GM12878 (cell line): ENCODE measurements around the gene MAN1B1. TPM values are rescaled to one million over a fixed set of nuclear protein-coding genes. Genes with fewer than 3 reads are reported as not detected.

ENCODE experiments used
- ATAC-seq: fragments of 200-7000 bp; cut with Tn5 transposase; 3 replicates; pipeline ENCODE4 v1.9.1; 2020; ENCODE audit warnings: mild to moderate bottlenecking, moderate library complexity
- BruUV-seq: library from RNA; stranded (reverse); fragments of 400-500 nt; replicated peaks from 2 replicates; lab custom pipeline; 2021; lab: Mats Ljungman, UMichigan
- CTCF ChIA-PET: fragments of 300-600 bp; sonication (Branson Sonifier 250); formaldehyde crosslinking; extraction: SDS; loops from one replicate; lab custom pipeline; 2021; ENCODE audit warnings: inconsistent platforms; lab: Yijun Ruan, JAX
- POLR2A ChIA-PET: fragments of 350-600 bp; formaldehyde crosslinking; extraction: SDS; loops from one replicate; lab custom pipeline; 2021; ENCODE audit warnings: inconsistent platforms; lab: Charles Lee
- RAD21 ChIA-PET: fragments of 300-600 bp; sonication (Branson Sonifier 250); formaldehyde crosslinking; loops from one replicate; lab custom pipeline; 2023; ENCODE audit warnings: antibody characterized with exemption; ENCODE audit not compliant: unreplicated experiment; lab: Charles Lee
- SMC1A ChIA-PET: fragments of 300-600 bp; sonication (Branson Sonifier 250); formaldehyde crosslinking; loops from one replicate; lab custom pipeline; 2023; ENCODE audit not compliant: unreplicated experiment, uncharacterized antibody; lab: Charles Lee
- DNase-seq: peaks from one replicate; pipeline ENCODE4 v3.0.0-alpha.2; 2011; ENCODE audit warnings: low read depth, low spot score
- FAIRE-seq: peaks from 3 replicates; lab custom pipeline; 2011; peaks lifted over from hg19 to GRCh38; lab: Jason Lieb, UNC
- H2AFZ ChIP-seq: 2 replicates; pipeline ENCODE4 v1.6.0; 2011; ENCODE audit warnings: low read depth, low read length, control low read depth; ENCODE audit not compliant: control insufficient read depth
- H3K27ac ChIP-seq: 2 replicates; pipeline ENCODE4 v1.5.1; 2011; ENCODE audit warnings: control low read depth; ENCODE audit not compliant: control insufficient read depth, insufficient read depth
- H3K27me3 ChIP-seq, 2 experiments: replicated peaks in 1 of 2; 2 replicates each; pipeline versions ENCODE4 v1.6.0 to v1.6.1; 2011; ENCODE audit warnings: low read length in 1 of 2; ENCODE audit not compliant: control insufficient read depth in 2 of 2, insufficient read depth in 2 of 2
- H3K36me3 ChIP-seq, 2 experiments: 2 replicates each; pipeline ENCODE4 v1.5.1; 2011; ENCODE audit warnings: low read length in 1 of 2; ENCODE audit not compliant: control insufficient read depth in 2 of 2, insufficient read depth in 2 of 2
- H3K4me1 ChIP-seq: 2 replicates; pipeline ENCODE4 v1.6.1; 2011; ENCODE audit warnings: mild to moderate bottlenecking, low read length, moderate library complexity, mixed read lengths; ENCODE audit not compliant: control insufficient read depth, insufficient read depth
- H3K4me2 ChIP-seq: 2 replicates; pipeline ENCODE4 v1.6.0; 2011; ENCODE audit warnings: control low read depth; ENCODE audit not compliant: control insufficient read depth, insufficient read depth
- H3K4me3 ChIP-seq: fragments of 200-600 bp; sonication (generic); 2 replicates; pipeline ENCODE4 v1.5.1; 2016
- H3K79me2 ChIP-seq: 2 replicates; pipeline ENCODE4 v1.6.0; 2011; ENCODE audit warnings: low read length; ENCODE audit not compliant: control insufficient read depth, insufficient read depth
- H3K9ac ChIP-seq: 2 replicates; pipeline ENCODE4 v1.8.0; 2011; ENCODE audit warnings: low read length, control low read depth, mixed read lengths; ENCODE audit not compliant: control insufficient read depth, insufficient read depth
- H3K9me3 ChIP-seq: replicated peaks from 3 replicates; pipeline ENCODE4 v1.5.1; 2011; ENCODE audit warnings: mild to moderate bottlenecking, low read length; ENCODE audit not compliant: control insufficient read depth, insufficient read depth
- H4K20me1 ChIP-seq: 2 replicates; pipeline ENCODE4 v1.6.0; 2011; ENCODE audit not compliant: control insufficient read depth, insufficient read depth
- ATF2 ChIP-seq: IDR thresholded peaks from 2 replicates; pipeline ENCODE4 v1.6.1; 2012; ENCODE audit warnings: low read length, inconsistent platforms
- BHLHE40 ChIP-seq, 2 experiments: fragments of 450-650 bp in 1 of 2; IDR thresholded peaks; 2 replicates each; pipeline ENCODE4 v1.6.1; 2011 to 2017; ENCODE audit warnings: low read depth in 2 of 2, borderline replicate concordance in 1 of 2, improper control_type of control experiment in 1 of 2, low read length in 1 of 2, mild to moderate bottlenecking in 1 of 2
- CREB1 ChIP-seq: IDR thresholded peaks from 2 replicates; pipeline ENCODE4 v1.6.1; 2012; ENCODE audit warnings: low read depth, mild to moderate bottlenecking, inconsistent platforms
- ETV6 ChIP-seq, 2 experiments: fragments of 450-650 bp in 1 of 2; IDR thresholded peaks in 1 of 2; conservative IDR thresholded peaks in 1 of 2; 2 replicates each; pipeline ENCODE4 v1.6.1; 2014; ENCODE audit warnings: antibody characterized with exemption in 1 of 2, borderline replicate concordance in 1 of 2, low read depth in 1 of 2, mild to moderate bottlenecking in 1 of 2, moderate library complexity in 1 of 2
- FOXK2 ChIP-seq: fragments of 450-650 bp; IDR thresholded peaks from 2 replicates; pipeline ENCODE4 v1.6.1; 2017; ENCODE audit warnings: mild to moderate bottlenecking, moderate library complexity
- IKZF1 ChIP-seq: fragments of 450-650 bp; conservative IDR thresholded peaks from 2 replicates; pipeline ENCODE4 v1.6.1; 2017; ENCODE audit warnings: antibody characterized with exemption, mild to moderate bottlenecking
- IRF4 ChIP-seq: IDR thresholded peaks from 2 replicates; pipeline ENCODE4 v1.6.1; 2011; ENCODE audit warnings: low read depth, low read length
- MTA2 ChIP-seq: fragments of 450-650 bp; IDR thresholded peaks from 2 replicates; pipeline ENCODE4 v1.6.1; 2016; ENCODE audit warnings: low read depth, mild to moderate bottlenecking, moderate library complexity
- MTA3 ChIP-seq: IDR thresholded peaks from 2 replicates; pipeline ENCODE4 v1.6.1; 2012; ENCODE audit warnings: low read length, inconsistent platforms, borderline replicate concordance
- MXI1 ChIP-seq: fragments of 150-350 bp; IDR thresholded peaks from 2 replicates; pipeline ENCODE4 v1.6.1; 2011; ENCODE audit warnings: low read depth, mild to moderate bottlenecking, inconsistent platforms, low read length, improper control_type of control experiment
- POLR2AphosphoS5 ChIP-seq: IDR thresholded peaks from 2 replicates; pipeline ENCODE4 v1.6.1; 2011; ENCODE audit warnings: mild to moderate bottlenecking, low read length, inconsistent platforms
- SMC3 ChIP-seq: IDR thresholded peaks from 2 replicates; pipeline ENCODE4 v1.6.1; 2011; ENCODE audit warnings: low read length, improper control_type of control experiment, borderline replicate concordance
- TCF7 ChIP-seq: IDR thresholded peaks from 2 replicates; pipeline ENCODE4 v1.6.1; 2014; ENCODE audit warnings: antibody characterized with exemption, borderline replicate concordance
- ZBTB4 ChIP-seq: fragments of 450-650 bp; formaldehyde crosslinking; IDR thresholded peaks from 2 replicates; pipeline ENCODE4 v1.4.0; 2022; ENCODE audit warnings: mild to moderate bottlenecking, moderate library complexity
- ZNF384 ChIP-seq: IDR thresholded peaks from 2 replicates; pipeline ENCODE4 v1.6.1; 2012; ENCODE audit warnings: low read depth, mild to moderate bottlenecking, low read length, improper control_type of control experiment, borderline replicate concordance
- ZSCAN29 ChIP-seq: fragments of 450-650 bp; IDR thresholded peaks from 2 replicates; pipeline ENCODE4 v1.6.1; 2017; ENCODE audit warnings: mild to moderate bottlenecking, moderate library complexity
- whole genome bisulfite sequencing: methylation state at CpG from one replicate; pipeline ENCODE4 v1.1.6; 2016; ENCODE audit warnings: low lambda C conversion rate; ENCODE audit not compliant: insufficient replicate concordance, insufficient coverage; ENCODE audit errors: missing lambda C conversion rate; 5-methylcytosine and 5-hydroxymethylcytosine counted together
- in situ Hi-C: fragments of 300-500 bp; cut with MboI; formaldehyde crosslinking; loops from 9 replicates; pipeline ENCODE4 v1.14.3; 2018; ENCODE audit warnings: mixed read lengths
- intact Hi-C: fragments of 100-400 bp; cut with micrococcal nuclease; formaldehyde crosslinking; loops from one replicate; pipeline ENCODE4 v1.14.2; 2022; ENCODE audit not compliant: unreplicated experiment
- polyA plus RNA-seq, 11 experiments: library from polyadenylated mRNA; depleted of rRNA in 4 of 11; unstranded in 6 of 11; stranded (reverse) in 5 of 11; fragments of >200 nt; fragmentation: Nextera tagmentation in 4 of 11; fragmentation: Illumina TruSeq in 1 of 11; extraction: Ambion mirVana in 4 of 11; extraction: Trizol in 1 of 11; gene quantifications; 1 replicate in 1 of 11; 2 replicates in 10 of 11; pipeline versions ENCODE4 v1.2.1 to v1.2.3, GENCODE V29; 2011 to 2016; ENCODE audit warnings: inconsistent platforms in 2 of 11, missing spikeins in 2 of 11, low read depth in 1 of 11
- total RNA-seq, 4 experiments: library from RNA; depleted of rRNA in 3 of 4; stranded (reverse); fragments of >200 nt in 3 of 4; fragmentation: Illumina TruSeq in 1 of 4; extraction: Trizol in 1 of 4; gene quantifications; 2 replicates each; pipeline versions ENCODE4 v1.2.1 to v1.2.3, GENCODE V29; 2013 to 2021

MAN1B1 gene
- total and polyA plus RNA-seq, 10 of the 15 experiments (the other 5 are each of a cell fraction or from before 2014, with no cell fraction given), result 0.71 to 34.1 (median 22.7) TPM

- no peak for TF ChIP-seq ZBTB4 (CRISPR knock-in tag)
- no peak for TF ChIP-seq MXI1
- TF ChIP-seq ETV6 (conservative IDR thresholded peaks at IDR 0.05 in 1 of 2, IDR thresholded peaks at IDR 0.05 in 1 of 2; ENCODE audit: borderline replicate concordance in 1 of 2, low read depth in 1 of 2), result no peak
Observed at GRCh38 chr9:137039611-137040366, 47.0 kb upstream of the MAN1B1 start (continued).

GRCh38 chr9:137040568-137040967, 46.2 kb upstream of the MAN1B1 start:
- no peaks in the 10 kb centered on the region for H3K4me1 ChIP-seq
- no TSS peak for BruUV-seq
- no peaks in the 10 kb centered on the region for H3K79me2 ChIP-seq
- in situ Hi-C loops, result no loop called here
- ChIA-PET RAD21 (no interaction called here), SMC1A (no interaction called here), CTCF (interaction anchor here (0.7 to 1.2 kb wide), 2 partner anchors 11 to 26 kb away, joined by 3 read pairs; no protein-coding TSS in a partner anchor), POLR2A (no interaction called here)
- DNase-seq, result no peak
- no peak overlapping the region for H2AFZ ChIP-seq
- no peak overlapping the region for H3K9ac ChIP-seq
- H3K4me2 ChIP-seq, result no peak overlapping the region
- H3K4me3 ChIP-seq, result no peak overlapping the region
- intact Hi-C loops, result loop anchor here (10.0 kb wide), 1 partner anchor 184 kb away; the partner anchor contains the start of genes CYSRT1, RNF208 and RNF224
- 54% methylated on average over 23 of the region's 23 CpGs for WGBS
- H3K27me3 ChIP-seq, result peaks cover 5 to 11% of the 10 kb centered on the region in 2 experiments; a peak in 3 of 4 replicates
- H3K9me3 ChIP-seq, result no peaks in the 10 kb centered on the region
- no peaks in the 10 kb centered on the region for H3K36me3 ChIP-seq
- no peak for ATAC-seq
- no peak overlapping the region for H3K27ac ChIP-seq
- FAIRE-seq, result no peak
- H4K20me1 ChIP-seq, result no peaks in the 10 kb centered on the region
- no peak for TF ChIP-seq FOXK2
- TF ChIP-seq ZNF384, result no peak
- no peak for TF ChIP-seq POLR2AphosphoS5
- TF ChIP-seq TCF7, result no peak
- TF ChIP-seq MTA2, result no peak
- TF ChIP-seq BHLHE40 (IDR thresholded peaks at IDR 0.05; ENCODE audit: borderline replicate concordance in 1 of 2, low read depth in 2 of 2, low read length in 1 of 2), result no peak
- no peak for TF ChIP-seq IRF4
- no peak for TF ChIP-seq ATF2
- no peak for TF ChIP-seq ZSCAN29
- no peak for TF ChIP-seq MTA3
- TF ChIP-seq CREB1, result no peak
- no peak for TF ChIP-seq SMC3
- no peak for TF ChIP-seq IKZF1
